WTC11 (cell line): ENCODE results near the gene EFCAB13. TPM values are rescaled to one million over a fixed set of nuclear protein-coding genes. Genes with fewer than 3 reads are reported as not detected.

Source experiments
- ATAC-seq: fragments of 200-7000 bp; cut with Tn5 transposase; 2 replicates; pipeline ENCODE4 v1.10.0; 2021; ENCODE audit warnings: mild to moderate bottlenecking, moderate library complexity
- CTCF ChIA-PET: fragments of 300-600 bp; sonication (Branson Sonifier 250); formaldehyde crosslinking; loops from one replicate; lab custom pipeline; 2021; ENCODE audit warnings: antibody characterized with exemption; lab: Charles Lee
- POLR2A ChIA-PET: fragments of 350-600 bp; sonication (Branson Sonifier 250); formaldehyde crosslinking; loops from one replicate; lab custom pipeline; 2021; ENCODE audit warnings: antibody characterized with exemption; lab: Charles Lee
- DNase-seq: peaks from one replicate; pipeline ENCODE4 v3.0.0; 2021; ENCODE audit warnings: low spot score
- H3K27ac Mint-ChIP-seq: 2 replicates; pipeline ENCODE4 v1.8.0; 2021; ENCODE audit warnings: mixed read lengths
- H3K27me3 Mint-ChIP-seq: 2 replicates; pipeline ENCODE4 v1.8.0; 2021; ENCODE audit warnings: low read depth, mild to moderate bottlenecking, moderate library complexity, mixed read lengths
- H3K36me3 Mint-ChIP-seq: 2 replicates; pipeline ENCODE4 v1.8.0; 2021; ENCODE audit warnings: mixed read lengths
- H3K4me1 Mint-ChIP-seq: 2 replicates; pipeline ENCODE4 v1.8.0; 2022; ENCODE audit warnings: mixed read lengths
- H3K4me3 Mint-ChIP-seq: 2 replicates; pipeline ENCODE4 v1.8.0; 2021; ENCODE audit warnings: mild to moderate bottlenecking, moderate library complexity, mixed read lengths
- H3K9me3 Mint-ChIP-seq: 2 replicates; pipeline ENCODE4 v1.8.0; 2021; ENCODE audit warnings: mixed read lengths
- ATF1 ChIP-seq: sonication (generic); formaldehyde crosslinking; IDR thresholded peaks from 2 replicates; pipeline ENCODE4 v1.8.1; 2023; ENCODE audit warnings: mild to moderate bottlenecking, moderate library complexity, missing genetic modification reagents
- CBFB ChIP-seq: sonication (generic); formaldehyde crosslinking; IDR thresholded peaks from 2 replicates; pipeline ENCODE4 v1.8.1; 2022; ENCODE audit warnings: mild to moderate bottlenecking, low read depth, missing genetic modification reagents
- ESRRA ChIP-seq: sonication (generic); formaldehyde crosslinking; IDR thresholded peaks from 2 replicates; pipeline ENCODE4 v1.8.1; 2022; ENCODE audit warnings: mild to moderate bottlenecking, missing genetic modification reagents, borderline replicate concordance
- GRHL2 ChIP-seq: fragments of 250-450 bp; sonication (Bioruptor Pico); IDR thresholded peaks from 2 replicates; pipeline ENCODE4 v1.8.0; 2022; ENCODE audit warnings: mild to moderate bottlenecking, moderate library complexity; ENCODE audit not compliant: insufficient replicate concordance, severe bottlenecking
- GTF2I ChIP-seq: fragments of 250-450 bp; sonication (Bioruptor Pico); conservative IDR thresholded peaks from 2 replicates; pipeline ENCODE4 v1.4.0; 2021; ENCODE audit warnings: mild to moderate bottlenecking
- IRF2 ChIP-seq: sonication (generic); formaldehyde crosslinking; IDR thresholded peaks from 2 replicates; pipeline ENCODE4 v1.8.0; 2022; ENCODE audit warnings: low read depth, missing genetic modification reagents, borderline replicate concordance
- JAZF1 ChIP-seq: fragments of 250-450 bp; sonication (Bioruptor Pico); IDR thresholded peaks from 2 replicates; pipeline ENCODE4 v1.9.0; 2021; ENCODE audit warnings: moderate library complexity, mild to moderate bottlenecking, inconsistent platforms
- JUN ChIP-seq: sonication (generic); formaldehyde crosslinking; IDR thresholded peaks from 2 replicates; pipeline ENCODE4 v1.8.0; 2023; ENCODE audit warnings: mild to moderate bottlenecking, missing genetic modification reagents
- NFYB ChIP-seq: sonication (generic); formaldehyde crosslinking; conservative IDR thresholded peaks from 2 replicates; pipeline ENCODE4 v1.8.0; 2022; ENCODE audit warnings: low read depth, missing genetic modification reagents
- PRRX2 ChIP-seq: fragments of 250-450 bp; sonication (Bioruptor Pico); IDR thresholded peaks from 2 replicates; pipeline ENCODE4 v1.8.0; 2021; ENCODE audit warnings: mild to moderate bottlenecking
- SP1 ChIP-seq: sonication (generic); formaldehyde crosslinking; conservative IDR thresholded peaks from 2 replicates; pipeline ENCODE4 v1.8.1; 2022; ENCODE audit warnings: missing genetic modification reagents
- ZBTB21 ChIP-seq: sonication (generic); formaldehyde crosslinking; IDR thresholded peaks from 2 replicates; pipeline ENCODE4 v1.8.1; 2023; ENCODE audit warnings: mild to moderate bottlenecking, missing genetic modification reagents, borderline replicate concordance
- ZNF263 ChIP-seq: sonication (generic); formaldehyde crosslinking; IDR thresholded peaks from 2 replicates; pipeline ENCODE4 v1.8.1; 2022; ENCODE audit warnings: low read depth, mild to moderate bottlenecking, moderate library complexity, missing genetic modification reagents
- ZNF671 ChIP-seq: fragments of 250-450 bp; sonication (Bioruptor Pico); IDR thresholded peaks from 2 replicates; pipeline ENCODE4 v1.8.0; 2021; ENCODE audit warnings: mild to moderate bottlenecking
- total RNA-seq: library from RNA; stranded (reverse); gene quantifications from 3 replicates; pipeline ENCODE4 v1.2.3, GENCODE V29; 2021
- TF ChIP-seq, protein P1 (sequence below): sonication (generic); formaldehyde crosslinking; IDR thresholded peaks from 2 replicates; pipeline ENCODE4 v1.8.0; 2022; ENCODE audit warnings: mild to moderate bottlenecking, missing genetic modification reagents
- TF ChIP-seq, protein P2 (sequence below): sonication (generic); formaldehyde crosslinking; IDR thresholded peaks from 2 replicates; pipeline ENCODE4 v1.8.1; 2023; ENCODE audit warnings: mild to moderate bottlenecking, missing genetic modification reagents
- TF ChIP-seq, protein P3 (sequence below): fragments of 250-450 bp; sonication (Bioruptor Pico); IDR thresholded peaks from 2 replicates; pipeline ENCODE4 v1.9.0; 2021; ENCODE audit warnings: mild to moderate bottlenecking
- TF ChIP-seq, protein P4 (sequence below): sonication (generic); formaldehyde crosslinking; IDR thresholded peaks from 2 replicates; pipeline ENCODE4 v1.8.1; 2023; ENCODE audit warnings: mild to moderate bottlenecking, missing genetic modification reagents, borderline replicate concordance
- TF ChIP-seq, protein P5 (sequence below): fragments of 250-450 bp; sonication (Bioruptor Pico); IDR thresholded peaks from 2 replicates; pipeline ENCODE4 v1.9.0; 2021; ENCODE audit warnings: mild to moderate bottlenecking, borderline replicate concordance
- TF ChIP-seq, protein P6 (sequence below): sonication (generic); formaldehyde crosslinking; IDR thresholded peaks from 2 replicates; pipeline ENCODE4 v1.8.0; 2022; ENCODE audit warnings: mild to moderate bottlenecking, missing genetic modification reagents

The EFCAB13 gene
- total RNA-seq, 1 experiment from 2014 or later = 3.5 TPM

DNA sequence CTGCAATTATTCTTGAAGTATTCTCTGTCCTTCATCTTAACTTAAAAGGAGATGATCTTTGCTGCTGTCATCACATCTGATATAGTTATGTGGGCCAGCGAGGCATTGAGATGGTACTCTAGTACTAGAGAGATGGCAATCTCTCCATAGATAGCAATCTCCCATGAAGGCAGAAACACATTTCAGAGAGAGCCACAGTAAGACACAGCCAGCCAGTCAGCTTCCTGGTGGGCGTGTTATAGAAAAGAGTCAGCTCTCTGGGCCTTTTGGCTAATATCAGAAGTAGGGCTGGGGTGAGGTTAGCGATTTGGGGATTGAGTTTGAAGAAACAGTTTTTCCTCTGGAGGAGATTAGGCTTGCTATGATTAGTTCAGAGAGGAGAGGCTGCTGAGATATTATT, 22.6 kb upstream of the EFCAB13 start:
- DNase-seq (no peak), ATAC-seq (no peak)
- H3K27ac Mint-ChIP-seq = no peak overlapping the region
- TF ChIP-seq, protein P1, sequence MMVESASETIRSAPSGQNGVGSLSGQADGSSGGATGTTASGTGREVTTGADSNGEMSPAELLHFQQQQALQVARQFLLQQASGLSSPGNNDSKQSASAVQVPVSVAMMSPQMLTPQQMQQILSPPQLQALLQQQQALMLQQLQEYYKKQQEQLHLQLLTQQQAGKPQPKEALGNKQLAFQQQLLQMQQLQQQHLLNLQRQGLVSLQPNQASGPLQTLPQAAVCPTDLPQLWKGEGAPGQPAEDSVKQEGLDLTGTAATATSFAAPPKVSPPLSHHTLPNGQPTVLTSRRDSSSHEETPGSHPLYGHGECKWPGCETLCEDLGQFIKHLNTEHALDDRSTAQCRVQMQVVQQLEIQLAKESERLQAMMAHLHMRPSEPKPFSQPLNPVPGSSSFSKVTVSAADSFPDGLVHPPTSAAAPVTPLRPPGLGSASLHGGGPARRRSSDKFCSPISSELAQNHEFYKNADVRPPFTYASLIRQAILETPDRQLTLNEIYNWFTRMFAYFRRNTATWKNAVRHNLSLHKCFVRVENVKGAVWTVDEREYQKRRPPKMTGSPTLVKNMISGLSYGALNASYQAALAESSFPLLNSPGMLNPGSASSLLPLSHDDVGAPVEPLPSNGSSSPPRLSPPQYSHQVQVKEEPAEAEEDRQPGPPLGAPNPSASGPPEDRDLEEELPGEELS (CRISPR knock-in tag) = no peak
- no peak for TF ChIP-seq ZBTB21
- TF ChIP-seq, protein P2, sequence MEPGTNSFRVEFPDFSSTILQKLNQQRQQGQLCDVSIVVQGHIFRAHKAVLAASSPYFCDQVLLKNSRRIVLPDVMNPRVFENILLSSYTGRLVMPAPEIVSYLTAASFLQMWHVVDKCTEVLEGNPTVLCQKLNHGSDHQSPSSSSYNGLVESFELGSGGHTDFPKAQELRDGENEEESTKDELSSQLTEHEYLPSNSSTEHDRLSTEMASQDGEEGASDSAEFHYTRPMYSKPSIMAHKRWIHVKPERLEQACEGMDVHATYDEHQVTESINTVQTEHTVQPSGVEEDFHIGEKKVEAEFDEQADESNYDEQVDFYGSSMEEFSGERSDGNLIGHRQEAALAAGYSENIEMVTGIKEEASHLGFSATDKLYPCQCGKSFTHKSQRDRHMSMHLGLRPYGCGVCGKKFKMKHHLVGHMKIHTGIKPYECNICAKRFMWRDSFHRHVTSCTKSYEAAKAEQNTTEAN (CRISPR knock-in tag) = no peak
- no peak for TF ChIP-seq ESRRA
- TF ChIP-seq JUN = no peak
- TF ChIP-seq, protein P3, sequence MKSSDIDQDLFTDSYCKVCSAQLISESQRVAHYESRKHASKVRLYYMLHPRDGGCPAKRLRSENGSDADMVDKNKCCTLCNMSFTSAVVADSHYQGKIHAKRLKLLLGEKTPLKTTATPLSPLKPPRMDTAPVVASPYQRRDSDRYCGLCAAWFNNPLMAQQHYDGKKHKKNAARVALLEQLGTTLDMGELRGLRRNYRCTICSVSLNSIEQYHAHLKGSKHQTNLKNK = no peak
- TF ChIP-seq, protein P4, sequence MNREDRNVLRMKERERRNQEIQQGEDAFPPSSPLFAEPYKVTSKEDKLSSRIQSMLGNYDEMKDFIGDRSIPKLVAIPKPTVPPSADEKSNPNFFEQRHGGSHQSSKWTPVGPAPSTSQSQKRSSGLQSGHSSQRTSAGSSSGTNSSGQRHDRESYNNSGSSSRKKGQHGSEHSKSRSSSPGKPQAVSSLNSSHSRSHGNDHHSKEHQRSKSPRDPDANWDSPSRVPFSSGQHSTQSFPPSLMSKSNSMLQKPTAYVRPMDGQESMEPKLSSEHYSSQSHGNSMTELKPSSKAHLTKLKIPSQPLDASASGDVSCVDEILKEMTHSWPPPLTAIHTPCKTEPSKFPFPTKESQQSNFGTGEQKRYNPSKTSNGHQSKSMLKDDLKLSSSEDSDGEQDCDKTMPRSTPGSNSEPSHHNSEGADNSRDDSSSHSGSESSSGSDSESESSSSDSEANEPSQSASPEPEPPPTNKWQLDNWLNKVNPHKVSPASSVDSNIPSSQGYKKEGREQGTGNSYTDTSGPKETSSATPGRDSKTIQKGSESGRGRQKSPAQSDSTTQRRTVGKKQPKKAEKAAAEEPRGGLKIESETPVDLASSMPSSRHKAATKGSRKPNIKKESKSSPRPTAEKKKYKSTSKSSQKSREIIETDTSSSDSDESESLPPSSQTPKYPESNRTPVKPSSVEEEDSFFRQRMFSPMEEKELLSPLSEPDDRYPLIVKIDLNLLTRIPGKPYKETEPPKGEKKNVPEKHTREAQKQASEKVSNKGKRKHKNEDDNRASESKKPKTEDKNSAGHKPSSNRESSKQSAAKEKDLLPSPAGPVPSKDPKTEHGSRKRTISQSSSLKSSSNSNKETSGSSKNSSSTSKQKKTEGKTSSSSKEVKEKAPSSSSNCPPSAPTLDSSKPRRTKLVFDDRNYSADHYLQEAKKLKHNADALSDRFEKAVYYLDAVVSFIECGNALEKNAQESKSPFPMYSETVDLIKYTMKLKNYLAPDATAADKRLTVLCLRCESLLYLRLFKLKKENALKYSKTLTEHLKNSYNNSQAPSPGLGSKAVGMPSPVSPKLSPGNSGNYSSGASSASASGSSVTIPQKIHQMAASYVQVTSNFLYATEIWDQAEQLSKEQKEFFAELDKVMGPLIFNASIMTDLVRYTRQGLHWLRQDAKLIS = no peak
- TF ChIP-seq GRHL2 (CRISPR knock-in tag) = no peak
- no peak for TF ChIP-seq CBFB (CRISPR knock-in tag)
- no peak for TF ChIP-seq IRF2 (CRISPR knock-in tag)
- no peak for TF ChIP-seq ZNF263 (CRISPR knock-in tag)
- TF ChIP-seq ATF1 (CRISPR knock-in tag) = no peak
- no peak for TF ChIP-seq SP1 (CRISPR knock-in tag)
- TF ChIP-seq, protein P5, sequence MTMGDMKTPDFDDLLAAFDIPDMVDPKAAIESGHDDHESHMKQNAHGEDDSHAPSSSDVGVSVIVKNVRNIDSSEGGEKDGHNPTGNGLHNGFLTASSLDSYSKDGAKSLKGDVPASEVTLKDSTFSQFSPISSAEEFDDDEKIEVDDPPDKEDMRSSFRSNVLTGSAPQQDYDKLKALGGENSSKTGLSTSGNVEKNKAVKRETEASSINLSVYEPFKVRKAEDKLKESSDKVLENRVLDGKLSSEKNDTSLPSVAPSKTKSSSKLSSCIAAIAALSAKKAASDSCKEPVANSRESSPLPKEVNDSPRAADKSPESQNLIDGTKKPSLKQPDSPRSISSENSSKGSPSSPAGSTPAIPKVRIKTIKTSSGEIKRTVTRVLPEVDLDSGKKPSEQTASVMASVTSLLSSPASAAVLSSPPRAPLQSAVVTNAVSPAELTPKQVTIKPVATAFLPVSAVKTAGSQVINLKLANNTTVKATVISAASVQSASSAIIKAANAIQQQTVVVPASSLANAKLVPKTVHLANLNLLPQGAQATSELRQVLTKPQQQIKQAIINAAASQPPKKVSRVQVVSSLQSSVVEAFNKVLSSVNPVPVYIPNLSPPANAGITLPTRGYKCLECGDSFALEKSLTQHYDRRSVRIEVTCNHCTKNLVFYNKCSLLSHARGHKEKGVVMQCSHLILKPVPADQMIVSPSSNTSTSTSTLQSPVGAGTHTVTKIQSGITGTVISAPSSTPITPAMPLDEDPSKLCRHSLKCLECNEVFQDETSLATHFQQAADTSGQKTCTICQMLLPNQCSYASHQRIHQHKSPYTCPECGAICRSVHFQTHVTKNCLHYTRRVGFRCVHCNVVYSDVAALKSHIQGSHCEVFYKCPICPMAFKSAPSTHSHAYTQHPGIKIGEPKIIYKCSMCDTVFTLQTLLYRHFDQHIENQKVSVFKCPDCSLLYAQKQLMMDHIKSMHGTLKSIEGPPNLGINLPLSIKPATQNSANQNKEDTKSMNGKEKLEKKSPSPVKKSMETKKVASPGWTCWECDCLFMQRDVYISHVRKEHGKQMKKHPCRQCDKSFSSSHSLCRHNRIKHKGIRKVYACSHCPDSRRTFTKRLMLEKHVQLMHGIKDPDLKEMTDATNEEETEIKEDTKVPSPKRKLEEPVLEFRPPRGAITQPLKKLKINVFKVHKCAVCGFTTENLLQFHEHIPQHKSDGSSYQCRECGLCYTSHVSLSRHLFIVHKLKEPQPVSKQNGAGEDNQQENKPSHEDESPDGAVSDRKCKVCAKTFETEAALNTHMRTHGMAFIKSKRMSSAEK (CRISPR knock-in tag) = no peak
- TF ChIP-seq NFYB = no peak
- no peak for TF ChIP-seq ZNF671
- no peak for TF ChIP-seq GTF2I (CRISPR knock-in tag)
- TF ChIP-seq PRRX2 (CRISPR knock-in tag) = no peak
- no peak for TF ChIP-seq JAZF1 (CRISPR knock-in tag)
- TF ChIP-seq, protein P6, sequence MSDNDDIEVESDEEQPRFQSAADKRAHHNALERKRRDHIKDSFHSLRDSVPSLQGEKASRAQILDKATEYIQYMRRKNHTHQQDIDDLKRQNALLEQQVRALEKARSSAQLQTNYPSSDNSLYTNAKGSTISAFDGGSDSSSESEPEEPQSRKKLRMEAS = no peak
- ChIA-PET CTCF (interaction anchor here (1.3 kb wide), 1 partner anchor 12 kb away, joined by 3 read pairs; no protein-coding TSS in a partner anchor), POLR2A (no interaction called here)
- H3K36me3 Mint-ChIP-seq = no peaks in the 10 kb centered on the region
- H3K9me3 Mint-ChIP-seq = peaks cover 4% of the 10 kb centered on the region; the same call in 1 of the 2 replicates
- peaks cover 4% of the 10 kb centered on the region; the same call in 1 of the 2 replicates for H3K27me3 Mint-ChIP-seq
- no peaks in the 10 kb centered on the region for H3K4me1 Mint-ChIP-seq
- H3K4me3 Mint-ChIP-seq = no peak overlapping the region
